GM18502 (cell line): Measurements from ENCODE around the gene NUP205.
"Not testable (repeated sequence)": the region's sequence is repeated elsewhere in the genome, so short reads cannot be mapped to it uniquely, and the experiment has no call there.

Experiments
- ATAC-seq: cut with Tn5 transposase; IDR thresholded peaks from one replicate; pipeline ENCODE4 v1.9.1; 2021; ENCODE audit warnings: mild to moderate bottlenecking; ENCODE audit not compliant: unreplicated experiment, poor library complexity

The NUP205 gene

DNA sequence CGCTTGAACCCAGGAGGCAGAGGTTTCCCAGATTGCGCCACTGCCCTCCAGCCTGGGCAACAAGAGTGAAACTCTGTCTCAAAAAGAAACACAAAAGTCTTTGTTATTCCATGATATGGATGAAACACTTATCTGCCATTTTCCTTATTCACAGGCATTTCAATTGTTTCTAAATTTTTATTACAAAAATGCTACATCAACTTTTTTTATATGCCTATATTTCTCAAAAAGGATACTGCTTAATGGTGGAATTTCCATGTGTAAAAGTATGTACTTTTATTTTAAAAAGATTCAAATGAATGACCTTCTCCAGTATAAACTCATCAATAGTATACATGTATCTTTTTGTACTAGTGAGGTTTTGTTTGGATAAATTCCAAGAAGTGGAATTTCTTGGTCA, 62.7 kb downstream of the NUP205 start:
- ATAC-seq: no peak

- ATAC-seq: no peak
Observed at GRCh38 chr7:135620980-135621850, 63.5 kb downstream of the NUP205 start.

DNA sequence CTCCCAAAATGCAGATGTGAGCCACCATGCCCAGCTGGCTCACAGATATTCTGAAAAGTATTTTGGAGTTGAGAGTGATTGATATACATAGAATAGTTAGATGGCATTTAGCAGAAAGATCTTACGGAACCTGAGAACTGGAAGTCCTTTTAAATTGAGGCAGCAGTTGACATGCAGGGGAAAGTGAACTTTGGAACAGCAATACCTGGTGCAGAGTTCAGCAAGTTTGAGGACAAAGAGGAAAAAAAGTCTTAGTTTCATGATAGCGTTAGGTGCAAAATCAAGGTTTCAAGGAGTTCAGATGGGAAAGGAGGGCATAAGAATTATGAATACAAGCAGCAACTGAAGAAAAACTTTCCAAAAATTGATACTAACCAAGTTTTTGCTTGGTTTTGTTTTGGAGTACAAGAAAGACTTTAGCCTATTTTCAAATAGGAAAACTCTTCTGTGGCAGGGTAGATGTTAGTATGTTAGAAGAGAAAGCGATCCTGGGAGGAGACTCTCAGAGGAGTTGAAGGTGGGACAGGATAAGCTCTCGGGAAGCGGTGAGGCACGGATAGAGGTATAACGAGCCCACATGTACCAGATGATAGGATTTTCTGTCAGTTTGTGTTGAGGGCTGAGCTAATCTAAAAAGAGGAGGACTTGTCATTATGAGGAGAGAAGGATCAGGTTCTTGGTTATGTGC, 76.6 kb downstream of the NUP205 start:
- no peak for ATAC-seq

DNA sequence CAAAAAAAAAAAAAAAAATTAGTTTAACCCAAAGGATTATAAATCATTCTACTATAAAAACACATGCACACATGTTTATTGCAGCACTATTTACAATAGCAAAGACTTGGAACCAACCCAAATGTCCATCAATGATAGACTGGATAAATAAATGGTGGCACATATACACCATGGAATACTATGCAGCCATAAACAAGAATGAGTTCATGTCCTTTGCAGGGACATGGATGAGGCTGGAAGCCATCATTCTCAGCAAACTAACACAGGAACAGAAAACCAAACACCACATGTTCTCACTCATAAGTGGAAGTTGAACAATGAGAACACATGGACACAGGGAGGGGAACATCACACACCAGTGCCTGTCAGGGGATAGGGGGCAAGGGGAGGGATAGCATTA, 82.0 kb downstream of the NUP205 start:
- not testable (repeated sequence) for ATAC-seq

DNA sequence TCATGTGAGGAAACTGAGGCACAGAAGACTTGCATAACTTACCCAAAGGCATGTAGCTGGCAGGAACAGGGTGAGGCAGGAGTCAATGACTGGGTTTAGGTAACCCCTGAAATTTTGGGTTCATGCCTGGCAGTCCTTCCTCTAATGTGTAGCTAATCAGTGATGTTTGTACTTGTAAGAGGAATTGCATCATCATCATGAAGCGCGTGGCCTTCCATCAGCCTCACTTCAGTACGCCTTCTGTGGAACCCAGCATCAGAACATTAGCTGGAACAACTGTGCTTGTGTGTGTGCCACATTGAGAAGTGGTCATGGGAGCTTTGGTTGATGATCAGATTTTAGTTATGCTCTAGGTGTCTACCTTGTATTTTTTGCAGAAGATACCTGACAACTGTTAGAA, 86.4 kb downstream of the NUP205 start:
- ATAC-seq: no peak

GRCh38 chr7:135644729-135645128, 87.0 kb downstream of the NUP205 start:
- ATAC-seq: no peak

GRCh38 chr7:135645296-135645904, 87.7 kb downstream of the NUP205 start:
- ATAC-seq: no peak

- no peak for ATAC-seq
Observed at GRCh38 chr7:135647755-135648154, 90.0 kb downstream of the NUP205 start.

DNA sequence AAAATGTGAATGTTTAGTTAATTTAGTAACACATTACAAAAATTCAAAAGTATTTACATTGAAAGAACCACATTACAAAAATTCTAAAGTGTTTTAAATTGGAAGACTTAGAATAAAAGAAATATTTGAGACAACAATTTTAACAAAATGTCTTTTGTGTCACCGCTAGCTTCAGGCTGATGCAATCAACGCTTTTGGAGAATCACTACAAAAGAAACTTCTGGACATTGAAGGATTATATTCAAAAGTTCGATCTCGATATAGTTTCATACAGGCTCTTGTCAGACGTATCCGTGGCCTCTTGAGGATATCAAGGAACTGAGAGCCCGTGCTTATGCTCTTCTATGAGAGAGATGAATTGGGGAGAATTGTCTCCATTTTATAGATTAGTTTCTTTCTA, 90.5 kb downstream of the NUP205 start:
- no peak for ATAC-seq

- ATAC-seq: no peak
Observed at GRCh38 chr7:135650831-135651573, 93.3 kb downstream of the NUP205 start.

DNA sequence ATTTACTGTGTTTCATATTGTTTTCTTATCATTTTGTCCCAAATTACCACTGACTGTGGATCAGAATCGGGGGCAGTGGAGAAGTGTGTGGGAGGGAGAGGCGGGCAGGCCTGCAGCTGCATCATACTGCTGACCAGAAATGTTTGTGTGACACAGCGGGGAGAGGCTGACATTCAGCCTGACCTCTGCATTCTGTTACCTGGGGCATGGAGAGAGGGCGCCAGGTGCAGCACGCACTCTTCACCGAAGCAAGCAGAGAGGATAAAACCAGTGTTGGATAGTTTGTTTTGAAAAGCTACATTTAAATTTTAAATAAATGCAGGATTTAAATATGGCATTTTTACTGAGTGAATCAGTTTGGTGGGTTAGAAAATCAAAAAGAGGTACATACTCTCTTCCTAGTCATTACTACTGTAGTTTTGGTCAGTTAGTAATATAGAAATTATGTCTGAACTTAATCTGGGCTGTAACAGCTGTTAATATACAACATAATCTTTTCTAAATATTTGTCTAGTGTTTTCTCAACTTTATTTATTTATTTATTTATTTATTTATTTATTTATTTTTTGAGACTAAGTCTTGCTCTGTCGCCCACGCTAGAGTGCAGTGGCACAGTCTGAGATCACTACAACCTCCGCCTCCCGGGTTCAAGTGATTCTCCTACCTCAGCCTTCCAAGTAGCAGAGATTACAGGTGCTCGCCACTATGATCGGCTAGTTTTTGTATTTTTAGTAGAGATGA, 95.8 kb downstream of the NUP205 start:
- ATAC-seq: no peak

- no peak for ATAC-seq
Observed at GRCh38 chr7:135658564-135658963, 100.8 kb downstream of the NUP205 start.

DNA sequence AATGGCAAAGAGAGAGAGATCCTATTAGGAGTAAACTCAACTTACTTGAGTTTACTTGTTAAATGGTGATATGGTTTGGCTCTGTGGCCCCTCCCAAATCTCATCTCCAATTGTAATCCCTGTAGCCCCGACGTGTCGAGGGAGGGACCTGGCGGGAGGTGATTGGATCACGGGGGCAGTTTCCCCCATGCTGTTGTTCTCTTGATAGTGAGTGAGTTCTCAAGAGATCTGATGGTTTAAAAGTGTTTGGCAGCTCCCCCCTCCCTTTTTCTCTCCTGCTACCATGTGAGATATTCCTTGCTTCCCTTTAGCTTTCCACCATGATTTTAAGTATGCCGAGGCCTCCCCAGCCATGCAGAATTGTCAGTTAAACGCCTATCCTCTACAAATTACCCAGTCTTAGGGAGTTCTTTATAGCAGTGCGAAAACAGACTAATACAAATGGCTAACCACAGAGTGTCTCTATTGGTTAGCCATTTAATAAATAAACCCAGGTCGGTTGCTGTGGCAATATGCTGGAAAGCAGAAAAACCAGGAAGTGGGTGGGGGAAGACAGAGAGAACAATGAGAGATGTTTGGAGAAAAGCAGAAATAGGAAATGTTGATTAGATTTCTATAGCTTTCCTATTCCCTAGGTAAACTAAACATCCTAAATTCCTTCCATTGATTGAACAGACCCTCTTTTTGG, 101.6 kb downstream of the NUP205 start:
- ATAC-seq: no peak

- peak; percentile 2 for ATAC-seq
Observed at GRCh38 chr7:135661311-135662122, 103.8 kb downstream of the NUP205 start.

DNA sequence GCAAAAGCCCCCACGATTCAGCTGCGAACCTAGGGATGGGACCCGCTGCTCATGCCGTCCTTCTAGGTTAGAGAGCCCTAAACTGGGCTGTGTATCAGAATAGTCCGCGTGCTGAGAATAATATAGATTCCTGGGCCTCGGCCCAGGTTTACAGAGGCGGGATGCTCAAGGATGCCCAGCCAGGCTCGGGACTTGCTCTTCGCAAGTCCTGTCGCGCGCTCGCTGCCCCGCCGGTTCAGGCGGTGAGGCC, 104.3 kb downstream of the NUP205 start:
- no peak for ATAC-seq

DNA sequence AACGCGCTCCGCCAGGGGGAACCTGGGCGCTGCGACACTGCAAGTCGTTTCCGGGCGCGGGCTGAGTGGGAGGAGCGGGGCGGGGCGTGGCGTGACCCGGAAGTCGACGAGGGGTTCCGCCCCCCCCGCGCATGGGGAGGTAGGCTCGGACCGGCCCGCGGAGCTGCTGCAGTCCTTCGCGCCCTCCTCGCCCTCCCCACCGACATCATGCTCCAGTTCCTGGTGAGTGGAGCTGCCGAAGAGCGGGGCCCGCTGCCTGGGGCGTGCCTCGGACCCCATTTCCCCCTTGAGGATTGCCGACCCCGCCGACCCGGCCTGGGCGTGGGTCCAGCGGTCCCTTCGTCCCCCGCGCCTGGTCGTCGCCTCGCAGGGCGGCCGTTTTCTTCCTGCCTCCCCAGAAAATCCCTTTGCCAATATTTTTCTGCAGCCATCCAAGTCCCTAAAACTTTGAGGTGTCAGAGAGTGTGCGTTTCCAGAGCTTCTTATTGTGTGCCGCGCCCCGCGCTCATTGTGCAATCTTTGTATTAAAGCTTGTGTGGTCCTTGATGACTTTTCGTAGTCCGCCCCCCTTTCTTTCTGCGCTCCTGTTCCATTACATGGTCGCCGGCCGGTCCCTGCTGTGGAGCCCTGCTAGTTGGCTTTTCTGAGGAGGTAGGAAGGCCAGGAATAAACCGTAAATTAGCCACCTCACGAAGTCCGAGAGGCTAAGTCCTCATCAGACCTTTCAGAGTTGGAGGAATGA, 104.8 kb downstream of the NUP205 start, which contains the start of gene STMP1:
Gene STMP1, plus strand, starts transcription at position 142 of the 742 bp plus-strand sequence.
- peak; percentile 96 for ATAC-seq

DNA sequence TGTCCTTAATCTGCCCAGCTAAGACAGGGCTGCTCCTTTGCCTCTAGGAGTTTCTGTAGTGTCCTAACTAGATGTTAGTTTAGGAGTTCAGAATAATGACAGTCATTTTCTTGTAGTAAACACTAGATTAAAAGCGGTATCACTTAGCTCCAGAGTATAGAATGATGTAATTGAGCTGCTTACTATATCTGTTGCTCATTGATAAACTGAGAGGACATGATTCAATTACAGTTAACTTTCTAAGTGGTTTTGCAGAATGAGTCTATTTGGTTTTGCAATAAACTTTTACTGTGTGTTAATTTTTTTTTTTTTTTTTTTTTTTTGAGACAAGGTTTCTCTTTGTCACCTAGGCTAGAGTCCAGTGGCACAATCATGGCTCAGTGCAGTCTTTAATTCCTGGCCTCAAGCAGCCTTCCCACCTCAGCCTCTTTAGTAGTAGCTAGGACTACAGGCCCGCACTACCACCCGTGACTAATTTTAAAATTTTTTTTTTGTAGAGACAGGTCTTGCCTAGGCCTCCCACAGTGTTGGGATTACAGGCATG, 106.4 kb downstream of the NUP205 start:
- ATAC-seq: no peak

- no peak for ATAC-seq
Observed at GRCh38 chr7:135665042-135665441, 107.3 kb downstream of the NUP205 start.
